SU-DHL-6 (cell line): ENCODE measurements around the gene CHIC1.
"Not testable (repeated sequence)": the region's sequence is repeated elsewhere in the genome, so short reads cannot be mapped to it uniquely, and the experiment has no call there.

Source experiments
- CTCF ChIP-seq: fragments of 200-600 bp; sonication (generic); IDR thresholded peaks from one replicate; pipeline ENCODE4 v1.5.1; 2017; ENCODE audit warnings: antibody characterized with exemption, mild to moderate bottlenecking, low read length, moderate library complexity; ENCODE audit not compliant: insufficient read depth, poor library complexity, severe bottlenecking
- EZH2phosphoT487 ChIP-seq: fragments of 200-600 bp; sonication (generic), shearing (Covaris generic); conservative IDR thresholded peaks from 2 replicates; pipeline ENCODE4 v1.6.1; 2018; ENCODE audit warnings: mild to moderate bottlenecking, antibody characterized with exemption, low read length, moderate library complexity, mixed read lengths

- TF ChIP-seq CTCF, EZH2phosphoT487: not testable (repeated sequence)
Observed at GRCh38 chrX:73641669-73642068, 78.7 kb downstream of the CHIC1 start.
